ENCODE results near the gene CCDC197.
A peak's percentile ranks its signal among the peaks of the same experiment; 100 is the strongest.

Gene CCDC197

DNA sequence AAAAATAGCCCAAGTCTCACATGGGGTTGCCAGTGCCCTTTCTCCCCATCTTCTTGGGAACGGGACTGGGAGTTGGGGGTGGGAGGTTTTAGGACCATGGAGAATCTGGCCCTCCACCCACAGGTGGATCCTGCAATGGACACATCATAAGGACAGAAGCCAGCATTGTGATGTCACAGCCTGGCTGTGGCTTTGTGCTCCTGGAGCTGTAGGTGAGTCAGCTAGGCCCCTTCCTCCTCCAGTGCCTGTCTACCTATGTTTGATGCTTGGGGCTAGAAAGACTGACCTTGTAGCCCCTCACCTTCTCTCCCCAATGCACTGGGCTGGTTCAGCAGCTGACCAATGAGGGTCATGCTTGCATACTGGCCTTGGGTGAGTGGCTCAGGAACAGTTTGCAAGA lies at the start of gene CCDC197:
Gene CCDC197 (plus strand): TSS at position 220 of the 400 bp plus-strand sequence. CDS start 831 bp downstream, outside the sequence.
- no peak for DNase-seq (ENCODE audit: low spot score)

DNA sequence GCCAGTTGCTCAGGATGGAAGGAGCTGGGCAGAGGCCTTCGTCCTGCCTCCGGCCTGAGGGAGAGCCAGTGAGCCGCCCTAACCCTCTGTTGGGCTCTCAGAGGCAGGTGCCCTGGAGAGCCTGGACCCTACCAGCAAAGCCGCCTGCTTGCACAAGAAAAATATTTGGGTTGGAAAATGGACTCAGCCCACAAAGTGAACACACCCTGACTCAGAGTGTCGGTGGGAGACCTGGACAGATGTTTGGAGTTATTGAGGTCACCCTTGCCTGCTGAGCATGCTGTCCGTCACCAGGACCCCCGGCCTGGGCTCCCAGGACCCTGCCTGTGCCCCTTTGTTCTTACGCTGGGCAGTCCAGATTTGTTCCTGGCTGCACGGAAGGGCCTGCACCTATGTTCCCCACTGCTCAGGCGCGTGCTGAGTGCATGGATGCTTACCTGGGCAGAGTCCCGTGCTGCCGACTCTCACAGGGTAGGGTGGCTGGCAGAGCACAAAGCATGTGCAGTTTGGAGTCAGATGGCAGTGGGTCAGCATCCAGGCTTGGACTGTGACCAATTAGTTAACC lies 47.5 kb upstream of the CCDC197 start:
- no peak for DNase-seq (ENCODE audit: low spot score)

DNA sequence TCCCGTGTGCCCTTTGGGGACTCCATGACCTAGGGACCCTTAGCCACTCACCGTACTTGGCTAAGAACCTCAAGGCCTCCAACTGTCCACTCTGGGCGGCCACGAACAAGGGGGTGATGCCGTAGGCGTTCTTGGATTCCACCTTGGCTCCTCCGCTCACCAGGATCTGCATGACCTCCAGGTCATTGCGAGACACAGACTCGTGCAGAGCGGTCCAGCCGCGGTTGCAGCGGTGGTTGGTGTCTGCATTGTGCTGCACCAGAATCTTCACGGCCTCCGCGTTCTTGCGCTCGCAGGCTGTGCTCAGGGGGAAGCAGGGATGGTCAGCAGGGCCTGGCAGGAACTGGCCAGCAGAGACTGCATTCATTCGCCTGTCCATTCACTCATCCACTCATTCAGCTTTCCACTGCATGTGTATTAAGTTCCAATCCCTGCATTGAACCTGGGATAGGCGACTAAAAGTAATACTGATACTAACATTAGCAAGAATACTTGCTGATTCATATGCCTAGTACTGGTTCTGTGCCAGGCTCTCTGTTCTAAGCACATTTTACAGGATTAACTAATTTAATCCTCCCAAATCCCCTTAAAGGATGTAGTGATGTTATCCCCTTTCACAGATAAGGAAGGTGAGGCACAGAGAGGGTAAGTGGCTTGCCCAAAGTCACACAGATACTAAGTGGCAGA lies 46.0 kb upstream of the CCDC197 start:
- no peak for DNase-seq (ENCODE audit: low spot score)

DNA sequence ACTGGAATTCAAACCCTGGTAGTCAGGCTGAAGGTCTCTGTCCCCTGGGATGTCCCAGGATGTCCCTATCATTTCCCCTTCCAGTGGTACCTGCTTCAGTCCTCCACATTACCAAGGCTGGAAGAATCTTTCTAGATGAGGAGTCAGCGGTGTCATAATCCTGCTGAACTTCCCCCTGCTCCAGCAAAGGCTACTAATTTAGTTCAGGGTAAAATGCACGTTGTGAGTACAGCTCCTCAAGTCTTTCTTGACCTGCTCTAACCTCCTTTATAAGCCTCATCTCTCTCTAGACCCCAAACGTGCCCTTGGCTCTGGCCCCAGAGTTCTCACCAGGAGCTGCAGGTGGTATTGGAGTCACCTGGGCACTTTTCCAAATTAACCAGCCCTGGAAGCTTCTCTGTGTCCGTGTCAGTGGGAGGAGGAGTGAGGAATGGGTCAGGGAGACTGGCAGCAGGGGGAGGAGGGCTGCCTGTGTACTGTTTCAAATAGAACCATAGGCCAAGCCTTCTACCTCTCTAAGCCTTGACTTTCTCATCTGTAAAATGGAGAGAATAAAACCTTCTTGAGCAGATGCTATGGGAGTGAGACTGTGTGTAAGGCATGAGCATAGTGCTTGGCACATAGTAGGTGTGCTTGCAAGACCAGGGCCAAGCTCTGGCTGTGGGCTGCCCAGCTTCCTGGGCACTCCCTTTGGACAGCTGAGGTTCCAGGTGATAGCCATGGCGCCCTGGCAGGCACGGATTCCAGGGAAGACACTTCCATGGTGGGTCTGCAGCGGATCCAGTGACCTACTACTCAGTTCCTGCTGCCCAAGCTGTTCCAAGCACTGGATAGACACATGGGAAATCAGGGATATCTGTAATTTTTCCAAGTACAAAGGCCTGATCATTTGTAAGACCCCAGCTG lies 45.2 kb upstream of the CCDC197 start:
- no peak for DNase-seq (ENCODE audit: low spot score)

DNA sequence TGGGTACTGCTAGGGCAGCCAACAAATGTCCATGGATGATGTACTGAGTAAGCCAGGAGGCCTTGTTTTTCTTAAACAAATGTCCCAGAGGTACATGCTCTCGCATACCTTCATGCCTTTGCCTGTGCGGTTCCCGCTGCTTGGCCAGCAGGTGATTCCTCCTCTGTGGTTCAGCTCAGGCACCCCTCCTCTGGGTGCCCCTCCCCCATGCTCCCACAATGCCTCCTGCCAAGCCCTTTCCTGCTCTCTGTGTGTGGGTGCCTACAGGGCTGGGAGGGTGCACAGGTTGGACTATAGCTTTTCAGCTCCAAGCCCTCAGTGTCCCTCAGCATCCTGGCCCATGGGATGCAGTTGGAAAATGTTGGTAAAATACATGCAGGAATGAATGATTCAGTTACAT lies 44.3 kb upstream of the CCDC197 start:
- no peak for DNase-seq (ENCODE audit: low spot score)

DNA sequence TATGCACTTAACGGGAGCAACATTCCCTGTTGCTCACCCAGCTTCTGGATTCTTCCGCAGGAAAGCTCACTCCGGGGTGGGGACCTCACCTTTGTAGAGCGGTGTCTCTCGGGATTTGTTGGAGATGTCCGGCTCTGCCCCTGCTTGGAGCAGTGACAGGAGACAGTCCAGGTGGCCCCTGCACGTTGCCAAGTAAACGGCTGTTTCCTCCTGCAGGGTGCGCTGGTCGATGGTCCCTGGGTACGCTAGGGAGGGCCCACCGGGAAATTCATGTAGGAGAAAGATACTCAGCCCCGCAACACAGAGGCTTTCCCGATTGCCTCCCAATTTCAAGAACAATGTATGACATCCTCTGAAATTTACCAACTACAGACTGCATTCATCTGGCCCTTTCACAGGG lies 43.8 kb upstream of the CCDC197 start:
- DNase-seq (ENCODE audit: low spot score), result no peak

- no peak for DNase-seq (ENCODE audit: low spot score)
Measured at GRCh38 chr14:93953739-93954515, 43.2 kb upstream of the CCDC197 start.

DNA sequence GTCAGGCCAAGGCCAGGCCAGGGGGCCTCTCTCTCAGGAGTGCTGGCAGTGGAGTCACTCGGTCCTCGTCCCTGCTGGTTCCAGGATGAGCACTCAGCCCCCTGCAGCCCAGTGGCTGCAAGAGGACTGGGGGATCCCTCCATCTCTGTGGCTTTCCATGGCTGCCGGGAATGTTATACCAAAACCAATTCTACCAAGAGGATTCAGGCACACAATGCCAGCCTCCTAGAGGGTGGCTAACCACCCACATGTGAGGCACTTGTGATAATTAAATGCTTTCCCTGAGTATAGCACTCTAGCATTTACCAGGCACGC lies 42.6 kb upstream of the CCDC197 start:
- no peak for DNase-seq (ENCODE audit: low spot score)

DNA sequence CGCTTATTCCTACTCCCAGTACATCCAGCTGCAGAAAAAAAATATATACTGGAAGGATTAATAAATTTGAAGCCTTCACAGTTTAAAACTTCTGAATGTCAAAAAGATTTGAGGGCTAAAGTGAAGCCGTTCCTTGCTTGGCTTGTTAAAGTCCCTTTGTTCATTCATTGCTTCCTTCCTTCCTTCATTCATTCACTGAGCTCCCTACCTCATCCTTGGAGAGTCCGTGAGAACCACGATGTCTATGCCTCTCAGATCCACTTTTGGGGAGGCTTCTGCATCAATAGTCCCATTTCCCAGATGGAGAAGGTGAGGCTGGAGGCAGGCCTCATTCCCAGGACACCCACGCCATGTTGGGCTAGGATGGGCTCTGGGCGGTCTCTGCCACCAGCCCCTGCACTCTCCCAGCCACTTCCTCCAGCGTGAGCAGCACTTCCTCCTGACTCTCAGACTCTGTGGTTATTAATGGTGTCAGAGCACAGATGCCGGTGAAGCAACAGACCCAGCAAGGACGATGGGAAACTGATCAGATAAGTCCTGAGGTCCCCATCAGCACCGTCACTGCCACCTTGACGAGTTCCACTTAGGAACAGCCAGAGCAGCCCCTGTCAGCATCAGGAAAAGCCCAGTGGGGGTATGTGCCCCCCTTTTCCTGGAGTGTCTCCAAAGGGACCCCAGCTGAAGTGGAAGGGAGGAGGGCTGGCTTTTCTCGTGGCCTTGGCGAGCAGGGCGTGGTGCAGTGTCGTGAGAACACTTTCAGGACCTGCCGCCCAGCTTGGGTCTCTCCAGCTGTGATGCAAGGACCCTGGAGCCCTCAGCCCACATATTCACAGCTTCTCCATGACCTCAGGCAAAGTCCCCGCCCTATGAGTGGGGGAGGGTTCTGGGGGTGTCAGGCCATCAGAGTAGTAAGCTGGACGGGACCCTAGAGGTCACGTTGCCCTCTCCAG lies 41.9 kb upstream of the CCDC197 start:
- peak; percentile 21 for DNase-seq (ENCODE audit: low spot score)

- DNase-seq (ENCODE audit: low spot score), result no peak
Measured at GRCh38 chr14:93955850-93956481, 41.1 kb upstream of the CCDC197 start.

DNA sequence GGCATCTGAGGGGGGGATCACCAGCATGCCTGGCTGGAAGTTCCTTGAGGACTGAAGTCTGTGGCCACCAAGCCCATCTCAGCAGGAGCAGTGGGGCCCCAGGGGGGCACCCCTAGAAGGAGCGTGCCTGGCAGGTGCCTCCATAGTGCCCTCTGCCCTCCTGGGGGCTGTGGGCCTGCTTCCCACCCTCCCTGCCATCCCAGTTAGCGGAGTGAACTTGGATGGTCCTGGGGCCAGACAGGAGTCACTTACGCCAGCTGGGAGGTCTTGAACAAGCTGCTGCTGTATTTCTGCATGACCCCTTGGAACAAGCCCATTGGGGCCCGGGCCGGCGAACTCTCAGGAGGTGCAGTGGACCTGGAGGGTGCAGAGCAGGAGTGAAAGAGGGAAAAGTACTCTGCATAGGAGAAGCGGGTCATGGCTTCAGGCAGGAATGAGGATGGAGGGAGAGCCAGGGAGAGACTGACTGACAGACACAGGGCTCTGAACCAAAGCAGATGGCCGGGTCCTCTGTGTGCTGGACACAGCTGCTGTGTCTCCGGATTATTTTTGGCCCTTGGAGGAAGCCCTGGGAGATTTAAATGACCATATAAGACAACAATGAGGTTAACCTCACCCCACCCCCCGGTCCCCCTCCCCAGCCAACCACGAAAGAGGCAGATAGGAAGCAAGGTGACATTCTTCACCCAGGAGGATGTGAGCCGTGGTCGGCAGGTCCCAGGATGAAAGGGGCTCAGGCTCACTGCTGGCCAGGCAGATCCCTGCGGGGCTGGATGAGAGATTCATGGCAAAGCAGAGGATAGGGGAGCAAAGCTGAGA lies 40.4 kb upstream of the CCDC197 start:
- DNase-seq (ENCODE audit: low spot score), result no peak

GRCh38 chr14:93957333-93957710 lies 39.8 kb upstream of the CCDC197 start:
- no peak for DNase-seq (ENCODE audit: low spot score)

GRCh38 chr14:93957751-93958566 lies 39.1 kb upstream of the CCDC197 start:
- DNase-seq (ENCODE audit: low spot score), result no peak

DNA sequence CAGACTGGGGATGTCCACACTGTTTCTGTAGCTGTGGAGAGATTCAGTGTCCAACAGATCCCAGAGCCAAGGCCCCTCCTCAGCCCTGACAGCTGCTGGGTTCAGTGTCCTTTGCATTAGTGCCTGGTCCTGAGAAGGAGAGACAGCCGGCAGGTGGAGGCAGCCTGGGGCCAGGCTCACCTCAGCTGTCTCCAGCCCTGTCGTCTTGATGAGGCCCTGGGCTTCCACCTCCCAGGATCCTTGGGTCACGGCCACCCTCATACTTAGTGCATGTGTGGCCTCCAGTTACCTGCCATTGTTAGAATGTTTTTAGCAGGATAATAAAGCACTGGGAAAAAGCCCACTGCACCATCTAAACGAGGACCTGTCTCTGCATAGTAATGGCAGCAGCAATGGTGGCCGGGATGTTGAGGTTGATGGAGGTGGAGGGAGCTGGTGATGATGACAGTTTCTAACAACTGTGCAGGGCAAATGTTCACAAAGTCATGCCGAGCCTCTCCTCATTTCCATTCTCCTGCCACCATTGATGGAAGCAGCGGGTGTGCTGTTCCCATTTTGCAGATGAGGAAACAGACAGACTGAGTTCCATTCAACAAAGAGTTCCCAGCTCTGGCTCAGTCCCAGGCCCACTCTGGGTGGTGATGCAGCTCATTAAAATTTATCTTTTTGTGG lies 38.4 kb upstream of the CCDC197 start:
- DNase-seq (ENCODE audit: low spot score), result no peak

DNA sequence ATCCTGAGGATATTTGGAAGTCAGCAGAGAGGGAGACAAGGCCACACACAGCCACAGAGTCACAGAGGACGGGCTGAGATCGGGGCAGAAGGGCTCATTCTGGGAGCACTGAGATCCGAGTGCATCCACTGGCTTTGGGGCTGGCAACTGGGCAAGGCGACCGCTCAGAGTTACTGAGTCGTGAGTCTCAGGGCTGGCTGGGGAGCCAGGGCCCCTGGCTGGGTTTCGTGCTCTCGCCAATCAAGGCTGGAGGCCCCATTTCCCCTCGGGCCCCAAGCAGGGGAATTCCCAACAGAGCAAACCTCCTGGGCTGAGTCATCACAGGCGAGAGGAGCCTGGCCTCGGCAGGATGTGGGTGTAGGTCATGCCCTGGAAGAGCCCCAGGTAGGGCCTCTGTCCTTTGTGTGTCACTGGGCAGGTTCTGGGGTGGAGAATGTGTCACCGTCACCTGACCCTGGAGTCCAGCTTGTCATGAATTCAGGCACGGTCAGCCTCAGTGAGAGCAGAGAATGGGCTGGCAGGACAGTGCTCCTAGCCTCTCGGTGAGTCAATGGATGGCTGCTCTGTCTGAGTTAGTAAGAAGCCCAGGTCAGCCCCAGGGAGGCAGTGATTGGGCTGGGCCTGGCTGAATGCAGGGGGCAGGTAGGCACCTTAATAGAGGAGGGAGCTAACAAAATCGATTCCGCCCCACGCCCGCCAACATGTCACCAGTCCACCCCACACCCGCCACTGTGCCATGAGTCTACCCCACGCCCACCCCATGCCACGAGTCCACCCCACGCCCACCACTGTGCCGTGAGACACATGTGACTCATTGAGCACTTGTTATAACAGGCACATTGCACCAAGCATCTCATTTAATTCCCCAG lies 37.6 kb upstream of the CCDC197 start:
- peak; percentile 72 for DNase-seq (ENCODE audit: low spot score)

- DNase-seq (ENCODE audit: low spot score), result no peak
Measured at GRCh38 chr14:93960108-93960475, 37.0 kb upstream of the CCDC197 start.

- no peak for DNase-seq (ENCODE audit: low spot score)
Measured at GRCh38 chr14:93960774-93961438, 36.2 kb upstream of the CCDC197 start.

Measured in NAMALWA (cell line).